GM18511 (cell line): Measurements from ENCODE around the gene OAS3.

Source experiments
- ATAC-seq: cut with Tn5 transposase; IDR thresholded peaks from one replicate; pipeline ENCODE4 v1.9.1; 2021; ENCODE audit warnings: mild to moderate bottlenecking, moderate library complexity; ENCODE audit not compliant: unreplicated experiment

Gene OAS3

DNA sequence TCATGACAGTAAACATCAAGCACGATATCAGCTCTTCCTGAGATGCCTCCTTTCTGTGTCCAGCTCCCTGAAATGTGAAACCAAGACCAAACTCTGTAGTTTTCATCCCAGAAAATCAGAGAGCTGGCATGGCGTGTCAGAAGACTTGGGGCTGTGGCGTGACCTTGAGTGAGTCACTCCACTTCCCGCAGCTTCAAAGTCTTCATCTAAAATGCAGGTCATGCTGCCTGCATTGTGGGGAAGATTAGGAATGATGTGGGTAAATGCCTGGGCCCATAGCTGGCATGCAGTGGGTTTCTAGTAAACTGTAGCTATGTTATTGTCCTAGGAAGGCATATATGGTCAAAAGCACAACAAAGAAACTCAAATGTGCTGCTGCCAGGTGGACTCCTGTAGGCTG lies 68.9 kb downstream of the OAS3 start:
- no peak for ATAC-seq

GRCh38 chr12:113010701-113011100 lies 72.4 kb downstream of the OAS3 start:
- no peak for ATAC-seq

DNA sequence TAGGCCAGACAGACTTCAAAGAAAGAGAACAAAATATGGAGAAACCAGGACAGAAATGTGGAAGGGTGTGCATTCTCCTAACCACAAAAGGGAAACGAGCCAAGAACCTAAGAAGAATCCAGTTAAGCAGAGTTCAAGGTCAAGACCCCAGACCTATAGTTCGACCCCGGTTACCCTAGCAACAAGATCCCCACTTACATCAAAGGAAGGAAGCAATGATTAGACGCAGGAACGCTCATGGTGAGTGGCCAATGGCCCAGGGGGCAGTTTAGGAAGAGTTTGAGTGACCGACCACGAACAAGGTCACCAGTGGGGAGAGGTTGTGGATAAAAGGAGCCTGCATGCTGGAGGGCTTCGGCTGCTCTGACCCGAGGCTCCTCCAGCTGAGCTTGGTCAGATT lies 76.3 kb downstream of the OAS3 start:
- no peak for ATAC-seq

DNA sequence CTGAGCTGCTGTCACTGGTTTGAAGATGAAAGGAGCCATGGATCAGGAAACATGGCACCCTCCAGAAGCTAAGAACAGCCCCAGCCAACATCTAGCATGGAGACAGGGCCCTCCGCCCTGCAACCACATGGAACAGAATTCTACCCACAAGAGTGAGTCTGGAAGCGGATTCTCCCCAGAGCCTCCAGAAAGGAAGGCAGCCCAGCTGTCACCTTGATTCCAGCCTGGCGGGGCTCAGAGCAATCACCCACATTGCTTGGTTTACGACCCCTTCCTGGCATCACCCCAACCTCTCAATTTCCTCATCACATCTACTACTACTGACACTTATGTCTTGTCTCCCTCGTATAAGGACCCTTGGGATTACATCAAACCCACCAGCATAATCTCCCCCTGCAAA lies 78.5 kb downstream of the OAS3 start:
- no peak for ATAC-seq

DNA sequence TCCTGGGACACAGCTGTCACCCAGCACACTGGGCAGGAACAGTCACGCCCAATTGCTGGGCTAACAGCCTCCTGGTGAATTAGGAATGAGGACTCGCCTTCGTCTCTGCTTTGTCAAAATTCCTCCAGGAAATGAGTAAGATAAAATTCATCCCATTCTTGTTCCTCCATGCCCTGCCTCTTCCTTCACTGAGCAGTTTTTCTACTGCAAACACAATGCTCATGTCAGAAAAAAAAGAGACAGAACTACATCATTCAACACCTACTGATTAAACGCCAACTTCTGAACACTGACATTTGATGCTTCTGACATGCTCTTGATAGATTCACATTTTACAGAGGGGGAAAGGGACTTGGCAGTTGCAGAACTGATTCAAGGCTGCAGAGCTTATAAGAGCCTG lies 80.8 kb downstream of the OAS3 start:
- no peak for ATAC-seq

DNA sequence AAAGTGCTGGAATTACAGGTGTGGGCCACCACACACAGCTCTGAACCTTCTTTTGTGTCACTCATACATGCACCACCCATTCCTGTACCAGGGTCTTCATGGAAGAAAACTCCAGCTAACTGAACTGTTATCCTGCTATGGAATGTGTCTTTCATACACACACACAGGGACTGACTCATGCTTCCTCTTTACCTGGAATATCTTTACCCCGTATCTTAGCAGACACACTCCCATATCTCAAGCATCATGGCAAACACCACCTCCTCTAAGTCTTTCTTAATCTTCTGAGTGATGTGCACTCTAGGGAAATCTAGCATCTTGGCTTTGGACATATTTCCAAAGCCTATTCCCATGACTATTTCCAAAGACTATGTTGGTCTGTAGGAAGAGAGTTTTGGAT lies 83.2 kb downstream of the OAS3 start:
- no peak for ATAC-seq
